GOT3 (cell line): ENCODE results near the gene ATP6V0D1.

Experiments
- DNase-seq: peaks from one replicate; lab custom pipeline; 2025; ENCODE audit warnings: mixed read lengths; lab: John Stamatoyannopoulos, UW

Gene ATP6V0D1

DNA sequence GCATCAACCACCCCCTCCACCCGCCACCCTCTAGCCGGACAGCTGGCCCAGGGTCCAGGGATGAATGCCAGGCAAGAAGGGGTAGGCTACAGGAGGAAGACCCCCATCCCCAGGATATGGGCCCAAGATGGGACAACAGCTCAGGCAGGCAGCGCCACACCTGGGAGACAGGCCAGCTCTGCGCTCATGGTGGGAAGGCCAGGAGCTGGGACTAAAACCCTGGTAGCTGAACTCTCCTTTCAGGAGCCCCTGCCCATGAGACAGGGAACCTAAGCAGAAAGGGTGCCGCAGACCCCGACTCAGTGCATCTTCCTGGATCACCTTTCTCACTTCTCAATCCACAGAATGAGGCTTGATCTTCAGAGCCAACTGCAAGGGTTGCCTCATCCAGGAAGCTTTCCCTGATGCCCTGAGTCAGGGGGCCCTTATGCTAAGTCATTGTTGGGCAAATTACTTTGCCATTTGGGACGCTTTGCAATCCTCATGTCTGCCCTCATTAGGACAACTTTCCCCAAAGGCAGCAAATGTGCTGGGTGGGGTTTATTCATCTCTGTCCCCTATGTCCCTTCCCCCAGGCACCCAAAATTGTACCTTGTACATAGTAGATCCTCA is 73.7 kb downstream of the ATP6V0D1 start:
- DNase-seq, result no peak

DNA sequence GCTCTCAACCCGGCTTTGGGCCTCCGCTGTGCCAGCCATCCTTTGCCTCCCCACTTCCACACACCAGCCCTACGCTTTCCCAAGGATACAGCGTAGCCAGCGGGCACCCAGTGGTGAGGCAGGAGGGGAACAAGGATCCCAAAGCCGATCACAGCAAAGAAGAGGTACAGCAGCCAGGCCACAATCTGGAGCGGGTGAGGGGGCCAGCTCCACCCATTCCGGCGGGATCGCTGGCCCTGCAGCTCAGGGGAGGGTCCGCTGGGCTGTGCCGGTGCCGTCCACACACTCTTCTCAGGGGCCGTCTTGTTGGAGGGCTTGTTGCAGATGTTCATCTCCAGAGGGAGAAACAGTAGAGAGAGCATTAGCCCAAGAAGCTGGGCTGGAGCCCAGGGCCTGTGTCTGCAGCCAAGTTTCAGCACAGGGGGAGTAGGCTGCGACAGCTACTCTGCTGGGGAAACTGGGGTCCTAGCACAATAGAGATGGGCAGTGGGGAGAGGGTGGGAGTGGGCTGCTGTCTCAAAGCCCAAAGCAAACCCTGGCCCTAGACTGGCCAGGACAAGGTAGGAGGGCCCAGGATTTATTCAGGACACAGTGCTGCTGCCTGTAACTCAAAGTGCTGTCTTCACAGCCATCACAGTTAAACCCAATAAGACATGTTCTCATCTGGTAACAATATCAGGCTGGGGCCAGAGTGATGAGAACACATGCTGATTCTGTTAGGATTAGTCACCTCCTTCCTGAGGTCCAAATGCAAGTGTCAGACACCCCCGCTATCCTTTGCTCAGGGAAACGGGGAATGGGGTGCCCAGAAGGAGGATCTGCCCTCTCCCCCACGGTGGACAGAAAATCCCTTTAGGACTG is 74.6 kb downstream of the ATP6V0D1 start:
- no peak for DNase-seq

DNA sequence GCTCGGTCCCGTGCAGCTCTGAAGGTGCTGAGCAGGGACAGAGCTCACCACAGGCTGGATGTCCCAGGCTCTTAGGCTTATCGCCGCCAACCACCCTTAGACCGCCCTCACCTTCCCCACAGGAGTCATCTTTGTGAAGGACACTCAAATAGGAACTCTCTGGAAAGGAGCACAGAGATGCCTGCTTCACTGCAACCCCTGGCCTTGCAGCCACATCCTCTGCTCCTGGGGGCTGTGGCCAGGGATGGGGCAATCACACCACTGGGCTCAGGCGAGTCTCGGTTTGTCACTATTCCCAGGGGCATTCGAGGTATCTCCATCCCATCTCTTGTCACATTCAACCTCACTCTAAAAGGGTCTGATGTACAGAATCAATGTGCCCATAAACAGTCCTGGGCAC is 75.6 kb downstream of the ATP6V0D1 start:
- no peak for DNase-seq

DNA sequence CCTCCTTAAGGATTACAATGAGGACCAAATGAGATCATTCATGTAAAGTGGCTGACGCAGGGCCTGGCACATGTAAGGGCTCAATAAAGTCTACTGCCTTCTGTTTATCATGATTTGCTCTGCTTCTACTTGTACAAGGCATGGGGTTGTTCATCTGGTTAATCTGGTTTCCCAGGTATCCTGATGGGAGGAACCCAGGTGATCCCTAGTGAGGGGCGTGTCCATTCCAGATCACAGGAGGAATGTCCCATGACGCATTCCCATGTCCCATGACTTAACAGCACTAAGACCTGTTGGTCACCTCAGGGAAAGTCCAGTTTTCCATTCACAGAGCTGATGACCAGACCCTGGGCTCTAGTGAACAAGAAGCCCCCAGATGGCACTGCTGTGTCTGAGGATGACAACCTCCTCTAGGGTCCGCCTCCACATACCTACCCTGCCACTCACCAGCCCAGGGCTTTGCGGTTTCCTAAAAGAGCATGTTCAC is 76.2 kb downstream of the ATP6V0D1 start:
- DNase-seq, result no peak

DNA sequence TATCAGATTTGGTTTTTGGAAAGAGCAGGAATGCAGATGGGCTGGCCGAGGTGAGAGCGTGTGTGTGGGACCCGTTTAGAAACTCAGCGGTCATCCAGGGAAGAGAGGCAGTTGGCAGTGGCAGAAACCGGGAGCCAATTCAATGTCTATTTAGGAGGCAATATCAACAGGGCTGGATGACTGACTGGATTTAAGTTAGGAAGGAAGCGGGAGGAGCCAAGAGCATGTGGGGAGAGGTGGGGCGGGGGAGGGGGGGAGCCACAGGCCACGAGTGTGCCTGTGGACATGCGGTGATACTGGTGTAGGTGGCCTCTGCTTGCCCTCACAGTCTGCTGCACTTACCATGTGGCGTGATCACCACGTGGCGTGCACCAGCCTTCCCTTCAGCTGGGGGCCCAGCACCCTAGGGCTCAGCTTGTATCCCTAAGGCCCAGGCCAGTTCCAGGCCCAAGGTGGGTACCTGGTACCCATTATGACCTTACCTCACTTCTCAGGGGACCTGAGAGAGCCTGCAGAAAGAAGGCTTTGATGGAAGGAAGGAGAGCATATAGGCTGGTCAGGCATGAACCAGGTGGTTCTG is 76.9 kb downstream of the ATP6V0D1 start:
- no peak for DNase-seq

DNA sequence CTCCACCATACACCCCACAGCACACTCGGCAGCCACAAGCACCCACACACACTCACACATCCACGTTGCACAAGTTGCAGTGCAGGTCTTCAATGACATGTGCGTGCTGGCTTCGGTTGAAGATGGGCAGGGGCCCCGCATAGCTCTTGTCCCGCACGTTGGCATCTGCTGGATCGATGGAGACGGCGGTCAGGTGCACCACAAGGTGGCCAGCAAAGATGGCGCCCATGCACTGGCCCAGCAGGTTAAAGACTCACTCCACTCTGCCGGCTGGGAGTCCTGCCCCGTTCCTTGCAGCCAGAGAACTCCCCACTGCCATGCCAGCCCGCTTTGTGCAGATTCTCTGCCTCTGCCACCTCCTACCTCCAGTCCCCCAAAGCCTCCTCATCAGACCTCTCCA is 80.1 kb downstream of the ATP6V0D1 start:
- DNase-seq, result no peak

DNA sequence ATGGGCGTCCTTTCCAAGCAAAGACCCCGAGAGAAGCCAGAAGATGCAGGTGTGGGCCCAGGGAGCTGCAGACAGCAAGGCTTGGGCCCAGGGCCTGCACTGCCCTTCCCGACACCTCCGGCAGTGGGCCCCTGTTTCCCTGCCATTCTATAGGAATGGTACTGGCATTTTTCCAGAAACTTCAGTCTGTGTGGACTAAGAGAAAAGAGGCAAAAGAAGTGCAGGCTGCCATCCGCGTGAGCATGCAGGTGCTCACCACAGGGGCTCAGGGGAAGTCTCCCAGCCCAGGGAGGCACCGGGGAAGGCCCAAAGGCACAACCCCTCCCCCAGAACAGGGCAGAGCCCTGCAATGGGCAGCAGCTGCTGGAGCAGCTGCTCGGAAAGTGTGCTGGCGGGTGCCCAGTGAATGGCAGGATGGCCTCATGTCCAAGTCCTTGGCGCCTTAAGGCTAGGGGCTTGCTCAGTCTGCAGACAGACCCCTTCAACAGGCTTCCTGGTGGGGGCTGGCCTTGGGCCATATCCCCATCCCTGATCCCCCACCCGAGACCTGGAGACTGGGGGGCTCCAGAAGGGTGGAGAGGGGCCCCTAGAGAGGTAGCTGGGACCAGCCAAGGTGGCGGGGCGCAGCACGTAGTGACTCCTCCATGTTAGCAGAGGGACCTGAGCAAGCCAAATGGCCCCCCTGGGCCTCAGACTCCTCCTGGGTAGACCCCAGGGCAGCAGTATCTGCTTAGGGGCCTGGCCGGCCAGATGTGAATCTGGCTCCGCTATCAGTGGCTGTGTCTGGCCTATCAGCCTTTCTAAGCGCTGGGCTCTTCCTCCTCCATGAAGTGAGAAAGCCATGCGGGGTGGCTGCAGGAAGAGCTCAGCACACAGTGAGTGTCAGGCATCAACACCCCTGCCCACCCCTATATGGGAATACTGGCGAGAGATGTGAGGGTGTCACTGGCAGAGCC is 80.9 kb downstream of the ATP6V0D1 start:
- DNase-seq, result no peak

DNA sequence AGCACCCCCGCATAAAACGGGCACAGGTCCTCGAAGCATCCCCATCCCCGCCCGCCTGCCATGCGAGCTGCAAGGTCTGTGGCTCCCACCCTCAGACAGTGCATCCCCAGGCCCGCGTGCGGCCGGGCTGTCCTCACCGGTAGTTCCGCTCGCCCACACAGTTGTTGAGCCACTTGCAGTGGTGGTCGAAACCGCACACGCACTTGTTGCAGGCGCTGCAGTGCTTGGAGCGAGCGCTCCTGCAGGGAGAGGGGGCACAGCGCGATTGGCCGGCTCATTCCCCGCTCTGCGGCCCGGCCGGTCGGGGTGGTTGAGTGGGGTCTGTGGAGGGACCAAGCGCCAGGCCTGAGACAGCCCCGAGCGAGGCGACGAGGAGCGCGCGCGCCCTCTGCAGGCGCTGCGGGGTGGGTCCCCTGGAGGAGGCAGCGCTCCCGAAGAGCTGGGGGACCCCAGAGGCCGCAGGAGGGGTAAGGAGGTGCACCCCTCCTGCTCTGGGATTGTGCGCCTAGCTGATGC is 81.7 kb downstream of the ATP6V0D1 start:
- no peak for DNase-seq

DNA sequence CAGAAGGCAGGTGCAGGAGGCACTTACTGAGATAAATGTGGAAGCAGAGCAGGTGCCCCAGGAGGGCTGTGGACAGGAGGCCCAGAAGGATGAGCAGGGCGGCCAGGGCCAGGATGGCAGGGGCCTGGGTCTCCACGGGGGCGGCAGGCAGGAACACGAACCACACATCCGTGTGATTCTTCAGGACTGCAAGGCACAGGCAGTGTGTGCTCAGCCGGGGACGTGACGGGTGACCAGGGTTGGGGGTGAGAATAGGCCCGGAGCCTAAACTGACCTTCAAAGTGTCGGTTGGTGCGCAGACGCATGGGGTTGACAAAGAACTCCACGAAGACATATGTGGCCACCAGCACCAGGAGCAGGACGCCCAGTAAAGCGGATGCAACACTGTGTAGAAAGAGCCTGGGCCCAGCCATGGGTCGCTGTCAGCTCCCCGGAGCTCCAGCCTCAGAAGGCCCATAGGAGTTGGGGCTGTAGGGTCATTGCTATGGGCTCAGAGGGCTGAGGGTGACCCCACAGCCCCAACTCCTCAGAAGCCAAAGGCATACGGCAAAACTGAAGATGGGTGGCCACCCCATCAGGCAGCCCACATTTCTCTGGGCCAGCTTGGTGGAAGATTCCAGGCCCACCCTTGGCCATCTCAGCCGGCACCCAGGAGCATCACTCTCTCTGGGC is 82.3 kb downstream of the ATP6V0D1 start:
- no peak for DNase-seq

DNA sequence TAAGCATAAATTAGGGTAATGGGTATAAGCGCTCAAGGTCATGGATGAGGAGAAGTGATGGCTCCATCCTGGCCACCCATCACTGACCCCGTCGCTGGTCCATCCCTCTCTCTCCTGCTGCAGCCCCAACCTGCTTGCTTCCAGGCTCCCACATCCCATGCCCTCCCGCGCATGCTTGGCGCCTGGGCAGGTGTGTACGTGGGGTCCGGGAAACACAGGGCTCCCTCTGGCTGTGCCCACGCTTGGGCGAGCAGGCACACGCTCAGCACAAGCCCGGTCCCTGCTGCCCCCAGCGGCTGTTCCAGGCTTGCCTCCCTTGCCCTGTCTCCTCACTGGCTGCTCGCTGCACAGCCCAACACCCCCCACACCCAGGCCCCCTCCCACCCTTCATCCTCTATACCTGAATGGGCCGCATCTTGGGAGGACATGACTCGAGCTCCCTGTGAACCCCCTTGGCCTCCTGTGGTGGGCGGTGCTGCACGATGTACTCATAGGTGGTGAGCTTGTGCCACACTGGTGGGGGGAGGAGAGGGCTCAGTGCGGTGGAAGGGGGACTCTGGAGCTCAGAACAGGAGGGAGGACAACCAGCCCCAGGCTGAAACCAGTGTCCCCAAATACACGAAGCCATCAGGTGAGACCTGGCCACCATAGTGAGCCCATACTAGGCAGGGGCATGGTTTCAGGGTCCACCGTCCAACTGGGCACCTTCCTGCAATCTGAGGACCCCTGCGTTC is 83.0 kb downstream of the ATP6V0D1 start:
- DNase-seq, result no peak

DNA sequence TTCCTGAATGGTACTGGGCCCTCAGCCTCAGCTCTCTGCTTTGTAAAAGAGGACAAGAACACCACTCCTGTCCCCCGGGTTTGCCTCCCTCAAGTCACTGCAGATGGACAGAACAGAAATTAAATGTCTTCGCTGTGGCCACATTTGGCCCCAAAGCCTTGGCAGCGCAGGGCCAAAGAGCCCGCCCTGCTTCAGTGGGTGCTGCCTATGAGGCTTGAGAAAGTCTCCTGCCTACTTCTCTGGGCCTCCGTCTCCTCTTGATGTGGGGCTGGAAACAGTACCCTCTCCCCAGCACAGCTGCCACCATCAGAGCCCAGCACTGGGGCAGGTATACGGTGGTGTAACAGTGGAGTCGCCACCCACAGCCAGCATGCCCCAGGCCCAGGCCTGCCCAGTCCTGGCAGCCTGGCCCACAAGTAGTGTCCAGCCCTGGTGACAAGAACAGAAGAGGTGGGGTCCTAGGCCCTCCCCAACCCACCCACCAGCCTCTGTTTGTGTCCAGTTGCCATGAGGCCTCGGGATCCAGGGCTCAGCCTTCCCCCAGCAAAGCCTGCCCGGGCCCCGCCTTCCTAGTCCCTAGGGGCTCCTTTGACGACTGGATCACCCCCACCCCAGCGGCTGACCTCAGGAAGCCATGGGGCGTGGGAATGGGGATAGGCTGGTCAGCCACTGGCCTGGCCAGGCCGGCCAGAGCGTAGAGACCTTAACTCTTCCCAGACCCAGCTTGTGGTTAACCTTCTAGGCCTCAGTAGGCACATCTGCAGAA is 83.7 kb downstream of the ATP6V0D1 start:
- no peak for DNase-seq

DNA sequence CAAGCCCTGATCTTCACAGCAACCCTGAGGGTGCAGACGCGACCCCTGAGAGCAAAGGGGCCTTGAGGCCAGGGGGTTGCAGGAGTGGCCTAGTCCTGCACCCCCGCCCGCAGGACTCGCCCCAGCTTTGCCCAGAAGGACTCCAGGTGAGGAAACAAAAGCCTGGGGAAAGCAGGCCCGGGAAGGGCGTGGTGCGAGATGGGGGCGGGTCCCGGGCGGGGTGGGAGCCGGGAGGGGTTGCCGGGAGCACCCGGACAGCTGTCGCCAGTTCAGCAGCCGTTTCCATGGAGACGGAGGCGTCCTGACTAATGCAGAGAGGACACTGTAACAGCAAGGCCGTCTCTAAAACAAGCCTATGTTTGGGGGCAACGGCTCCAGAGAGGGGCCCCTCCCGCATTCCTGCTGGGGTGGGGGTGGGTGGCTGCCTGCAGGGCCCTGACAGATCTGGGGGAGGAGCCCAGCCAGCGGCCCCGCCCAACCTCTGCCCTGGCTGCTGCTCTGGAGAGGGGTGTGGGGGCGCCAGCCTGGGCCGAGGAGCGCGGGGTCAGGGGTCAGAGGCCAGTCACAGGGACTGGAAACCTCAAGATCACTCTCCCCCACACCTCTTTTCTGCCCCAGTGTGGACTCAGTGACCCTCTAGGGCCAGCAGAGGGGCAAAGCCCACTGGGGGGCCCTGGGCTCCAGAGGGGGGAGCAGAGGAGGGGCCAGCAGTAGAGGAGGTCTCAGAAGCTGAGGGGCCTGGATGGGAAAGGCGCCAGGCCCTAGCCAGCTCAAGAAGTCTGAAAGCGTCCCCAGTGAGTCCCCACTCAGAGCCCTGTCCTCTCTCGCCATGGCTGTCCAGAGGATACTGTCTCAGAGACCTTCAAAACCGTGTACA is 84.6 kb downstream of the ATP6V0D1 start:
- no peak for DNase-seq

DNA sequence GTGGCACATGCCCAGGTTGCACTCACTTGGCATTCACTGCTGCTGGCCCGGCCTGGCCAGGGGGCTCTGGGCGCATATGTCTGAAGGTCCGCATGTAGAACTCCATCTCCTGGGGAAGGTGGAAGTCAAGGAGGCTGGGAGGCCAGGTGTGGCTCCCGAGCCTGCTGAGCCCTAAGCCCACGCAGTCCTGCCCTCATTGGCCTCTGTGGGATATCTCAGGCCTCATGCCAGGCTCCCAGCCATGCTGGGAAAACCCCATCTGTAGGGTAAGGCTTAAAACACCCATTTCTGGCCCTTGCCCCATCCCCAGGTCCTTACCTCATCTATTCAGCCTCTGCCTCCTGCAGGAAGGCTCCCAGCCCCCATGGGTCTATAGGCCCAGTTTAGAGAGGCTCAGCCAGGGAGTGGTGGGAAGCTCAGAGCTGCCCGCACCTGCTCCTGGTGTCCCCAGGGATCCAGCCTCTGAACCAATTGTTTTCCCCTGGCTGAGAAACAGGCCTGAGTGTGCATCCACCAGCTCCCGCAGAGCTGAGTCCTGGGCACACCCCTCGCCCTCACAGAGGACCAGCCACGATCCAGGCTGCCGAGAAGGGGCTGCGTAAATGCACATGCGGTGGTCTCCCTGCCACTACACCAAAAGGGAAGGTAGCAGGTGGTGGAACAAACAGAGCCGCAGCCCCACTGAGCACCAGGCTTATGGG is 85.3 kb downstream of the ATP6V0D1 start:
- DNase-seq, result no peak

DNA sequence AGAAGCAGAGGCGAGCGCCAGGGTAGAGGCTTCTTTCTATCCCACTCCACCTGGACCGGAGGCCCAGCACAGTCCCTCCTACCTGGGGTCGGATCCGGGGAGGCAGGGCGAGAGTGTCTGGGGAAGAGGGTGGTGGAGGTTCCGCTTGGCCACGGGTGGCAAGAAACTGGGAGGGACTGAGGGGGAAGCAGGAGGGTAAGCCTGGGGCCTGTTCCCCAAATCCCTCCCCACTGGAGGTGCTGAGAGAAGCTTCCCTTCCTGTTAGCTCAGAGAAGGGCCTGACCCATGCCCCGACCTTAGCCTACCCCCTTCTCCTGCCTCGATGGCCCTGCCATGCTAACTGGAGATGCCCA is 85.9 kb downstream of the ATP6V0D1 start:
- DNase-seq, result no peak

DNA sequence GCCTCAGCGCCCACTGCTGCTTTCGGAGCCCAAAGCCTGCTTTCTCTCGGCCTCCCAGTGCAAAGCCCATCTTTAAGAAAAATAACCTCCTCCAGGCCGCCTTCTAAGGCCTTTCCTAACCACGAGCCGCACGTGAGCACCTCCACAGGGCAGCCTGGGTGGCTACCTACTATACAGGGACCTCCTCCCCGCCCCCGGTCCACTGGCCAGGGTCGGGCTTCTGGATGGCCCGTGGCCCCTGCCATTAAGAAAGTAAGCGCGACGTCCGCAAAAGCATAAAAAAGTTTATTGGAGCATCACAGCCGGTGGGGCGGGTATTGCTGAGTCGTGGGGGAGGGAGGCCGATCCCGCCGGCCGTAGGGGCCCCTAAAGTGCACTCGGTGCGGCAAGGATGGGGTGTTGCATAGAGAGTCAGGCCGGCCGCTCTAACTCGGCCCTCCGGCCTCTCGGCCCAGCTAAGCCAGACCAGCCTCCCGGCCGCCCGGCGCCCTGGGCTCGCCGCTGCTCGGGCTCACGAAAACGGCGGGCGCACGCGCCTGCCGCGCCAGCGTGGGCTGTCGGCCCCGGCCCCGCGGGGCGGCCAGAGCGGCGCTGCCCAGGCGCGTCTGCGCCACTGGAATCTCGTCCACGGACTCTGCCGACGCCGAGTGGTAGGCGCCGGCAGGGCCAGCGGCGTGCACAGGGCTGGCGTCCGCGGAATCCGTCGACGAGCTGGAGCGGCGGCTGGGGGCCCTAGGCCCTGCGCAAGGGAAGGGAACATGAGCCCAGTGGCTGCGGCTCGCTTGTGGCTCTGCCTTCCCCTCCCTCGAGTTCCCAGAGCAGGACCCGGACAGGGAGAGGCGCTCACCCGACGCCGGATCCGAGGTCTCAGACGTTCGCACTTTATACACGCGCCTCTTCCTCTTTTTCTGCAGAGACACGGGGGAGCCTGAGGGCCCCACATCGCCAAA is 86.5 kb downstream of the ATP6V0D1 start:
- DNase-seq, result no peak

DNA sequence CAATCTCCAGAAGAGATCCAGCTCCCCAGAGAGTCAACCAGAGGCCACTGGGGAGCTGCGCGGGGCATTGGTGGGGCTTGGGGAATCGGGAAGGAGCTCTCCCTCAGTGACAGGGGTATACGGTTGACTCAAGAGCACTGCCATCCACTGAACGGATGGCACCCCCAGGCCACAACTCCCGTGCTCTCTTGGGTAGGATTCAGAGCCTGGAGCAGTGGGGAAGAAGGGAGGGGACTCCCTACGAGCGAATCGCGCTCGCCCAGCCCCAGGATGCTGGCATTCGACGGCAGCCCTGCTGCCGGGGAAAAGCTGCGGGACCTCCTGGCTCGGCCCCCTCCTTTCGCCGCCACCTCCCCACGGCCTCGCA is 87.2 kb downstream of the ATP6V0D1 start:
- DNase-seq, result no peak
